Measurements from ENCODE around the gene P2RX1.
"Not testable (repeated sequence)": the region's sequence is repeated elsewhere in the genome, so short reads cannot be mapped to it uniquely, and the experiment has no call there.

Gene P2RX1

DNA sequence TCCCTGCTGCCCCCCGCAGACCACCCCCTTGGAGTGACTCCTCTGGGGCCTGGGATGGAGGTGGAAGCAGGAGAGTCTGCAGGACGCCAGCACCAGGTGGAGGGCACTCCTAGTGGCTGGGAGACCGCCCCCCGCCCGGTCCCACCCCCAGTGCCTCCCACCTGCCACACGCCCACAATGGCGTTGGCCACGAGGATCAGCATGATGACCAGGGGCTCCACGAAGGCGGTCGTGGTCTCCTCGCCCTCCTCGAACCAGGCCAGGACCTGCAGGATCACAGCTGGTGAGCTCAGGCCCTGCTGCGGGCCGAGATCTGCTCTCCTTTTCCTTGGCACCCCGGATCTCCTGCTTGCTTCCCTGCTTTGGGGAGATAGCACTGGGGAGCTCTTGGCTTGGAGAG, 35.2 kb upstream of the P2RX1 start:
- DNase-seq (ENCODE audit: low read depth): no peak
- TF ChIP-seq CTCF (IDR thresholded peaks at IDR 0.05; ENCODE audit: insufficient read depth, low read depth, low read length, missing control alignments): no peak
- H3K4me3 ChIP-seq (ENCODE audit: low read depth, low read length): no peak overlapping the region

DNA sequence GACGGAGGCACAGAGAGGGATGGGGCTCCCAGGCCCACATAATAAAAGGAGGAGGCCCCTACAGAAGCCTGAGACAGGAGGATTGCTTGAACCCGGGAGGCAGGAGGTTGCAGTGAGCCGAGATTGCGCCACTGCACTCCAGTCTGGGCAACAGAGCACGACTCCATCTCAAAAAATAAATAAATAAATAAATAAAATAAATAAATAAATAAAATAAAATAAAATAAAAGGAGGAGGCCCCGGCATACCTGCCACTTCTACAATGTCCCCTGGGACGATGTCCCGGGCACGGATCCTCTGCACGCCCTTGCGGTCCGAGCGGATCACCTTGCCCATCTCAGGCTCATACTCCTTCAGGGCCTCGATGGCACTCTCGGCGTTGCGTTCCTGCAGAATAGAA, 34.7 kb upstream of the P2RX1 start:
- no peak overlapping the region for H3K4me3 ChIP-seq (ENCODE audit: low read depth, low read length)
- no peak for DNase-seq (ENCODE audit: low read depth)
- no peak for TF ChIP-seq CTCF (IDR thresholded peaks at IDR 0.05; ENCODE audit: insufficient read depth, low read depth, low read length, missing control alignments)

DNA sequence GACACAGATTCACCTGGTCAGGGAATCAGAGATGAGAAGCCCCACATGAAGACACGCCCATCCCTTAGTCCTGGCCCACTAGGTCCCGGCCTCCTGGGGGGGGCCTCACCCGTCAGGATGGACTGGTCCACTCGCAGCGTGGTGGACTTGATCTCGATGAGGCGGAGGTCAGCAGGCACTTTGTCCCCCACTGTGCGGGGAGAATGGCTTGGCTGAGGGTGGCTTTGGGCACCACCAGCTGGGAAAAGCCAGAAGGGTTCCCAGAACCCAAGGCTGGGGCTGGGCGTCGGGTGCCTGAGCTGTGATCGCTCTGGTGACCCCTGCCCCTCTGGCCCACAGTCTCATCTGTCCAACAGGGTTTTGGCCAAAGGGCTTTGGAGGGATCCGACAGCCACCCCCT, 34.3 kb upstream of the P2RX1 start:
- TF ChIP-seq CTCF (IDR thresholded peaks at IDR 0.05; ENCODE audit: insufficient read depth, low read depth, low read length, missing control alignments): no peak
- no peak for DNase-seq (ENCODE audit: low read depth)
- H3K4me3 ChIP-seq (ENCODE audit: low read depth, low read length): no peak overlapping the region

DNA sequence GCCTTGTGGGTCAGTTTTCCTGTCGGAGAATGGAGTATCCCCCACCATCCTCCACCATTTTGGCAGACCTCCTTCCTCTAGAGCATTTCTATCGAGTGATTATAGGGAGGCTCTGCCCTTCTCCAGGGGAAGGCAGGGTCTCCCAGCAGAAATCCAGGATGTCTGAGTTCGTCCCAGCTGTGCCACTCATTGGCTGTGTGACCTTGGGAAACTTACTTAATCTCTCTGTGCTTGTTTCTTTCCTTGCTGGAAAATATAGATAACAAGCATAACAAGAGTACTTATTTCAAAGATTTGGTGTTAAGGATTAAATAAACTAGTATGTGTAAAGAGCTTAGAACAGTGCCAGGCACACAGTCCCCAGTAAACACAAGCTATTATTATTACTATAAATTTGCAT, 33.2 kb upstream of the P2RX1 start:
- no peak for DNase-seq (ENCODE audit: low read depth)
- TF ChIP-seq CTCF (IDR thresholded peaks at IDR 0.05; ENCODE audit: insufficient read depth, low read depth, low read length, missing control alignments): no peak
- no peak overlapping the region for H3K4me3 ChIP-seq (ENCODE audit: low read depth, low read length)

DNA sequence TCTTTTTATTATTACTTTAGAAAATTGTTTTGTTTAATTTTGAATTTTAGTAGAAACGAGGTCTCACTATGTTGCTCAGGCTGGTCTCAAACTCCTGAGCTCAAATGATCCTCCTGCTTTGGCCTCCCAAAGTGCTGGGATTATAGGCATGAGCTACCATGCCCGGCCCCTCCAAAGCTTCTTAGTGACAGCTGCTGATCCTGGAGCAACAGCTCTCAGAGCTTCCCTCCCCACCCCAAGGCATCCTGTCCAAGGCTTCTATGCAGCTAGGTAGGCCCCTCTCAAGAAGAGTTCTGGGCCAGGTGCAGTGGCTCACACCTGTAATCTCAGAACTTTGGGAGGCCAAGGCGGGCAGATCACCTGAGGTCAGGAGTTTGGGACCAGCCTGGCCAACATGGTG, 32.3 kb upstream of the P2RX1 start:
- not testable (repeated sequence) for DNase-seq (ENCODE audit: low read depth)

DNA sequence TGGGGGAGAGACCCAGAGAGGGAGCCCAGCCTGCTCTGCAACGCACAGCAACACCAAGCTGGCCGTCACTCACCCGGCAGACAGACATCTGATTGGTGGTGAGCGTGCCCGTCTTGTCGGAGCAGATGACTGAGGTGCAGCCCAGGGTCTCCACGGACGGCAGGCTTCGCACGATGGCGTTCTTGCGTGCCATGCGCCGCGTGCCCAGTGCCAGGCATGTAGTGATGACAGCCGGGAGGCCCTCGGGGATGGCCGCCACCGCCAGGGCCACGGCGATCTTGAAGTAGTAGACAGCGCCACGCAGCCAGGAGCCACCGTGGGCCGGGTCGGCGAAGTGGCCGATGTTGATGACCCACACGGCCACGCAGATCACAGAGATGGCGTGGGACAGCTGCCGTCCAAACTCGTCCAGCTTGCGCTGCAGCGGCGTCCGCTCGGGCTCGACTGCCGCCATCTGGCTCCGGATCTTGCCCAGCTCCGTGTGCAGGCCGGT, 31.1 kb upstream of the P2RX1 start:
- no peak for TF ChIP-seq CTCF (IDR thresholded peaks at IDR 0.05; ENCODE audit: insufficient read depth, low read depth, low read length, missing control alignments)
- H3K4me3 ChIP-seq (ENCODE audit: low read depth, low read length): no peak overlapping the region
- DNase-seq (ENCODE audit: low read depth): no peak

More for the DNA sequence above, 32.3 kb upstream of the P2RX1 start:
- H3K4me3 ChIP-seq (ENCODE audit: low read depth, low read length): not testable (repeated sequence)

- DNase-seq (ENCODE audit: low read depth): no peak
- TF ChIP-seq CTCF (IDR thresholded peaks at IDR 0.05; ENCODE audit: insufficient read depth, low read depth, low read length, missing control alignments): no peak
- no peak overlapping the region for H3K4me3 ChIP-seq (ENCODE audit: low read depth, low read length)
Measured at GRCh38 chr17:3946711-3947235, 30.5 kb upstream of the P2RX1 start.
